Right lobe of liver (tissue), 6 donors: Measurements from ENCODE around the gene SPRED2. TPM values are rescaled to one million over a fixed set of nuclear protein-coding genes. Genes with fewer than 3 reads are reported as not detected.

Source experiments
- ATAC-seq, 4 donors: fragments of 200-7000 bp; cut with Tn5 transposase; one replicate each; pipeline ENCODE4 v1.9.1; 2020; ENCODE audit warnings: mild to moderate bottlenecking in 4 of 4, moderate library complexity in 4 of 4
- DNase-seq, 3 donors: peaks; one replicate each; pipeline ENCODE4 v3.0.0-alpha.2; 2020
- H3K27ac ChIP-seq, 3 donors: fragments of 200-600 bp; one replicate each; pipeline ENCODE4 v1.8.0; 2022
- H3K27me3 ChIP-seq, 2 donors: fragments of 200-600 bp; one replicate each; pipeline ENCODE4 v1.8.0; 2022
- H3K36me3 ChIP-seq, 4 donors: fragments of 200-600 bp; sonication (generic) in 1 of 4; one replicate each; pipeline versions ENCODE4 v1.5.1 to v1.8.0; 2017 to 2022; ENCODE audit warnings: control low read depth in 1 of 4
- H3K4me1 ChIP-seq, 4 donors: fragments of 200-600 bp; sonication (generic) in 1 of 4; one replicate each; pipeline versions ENCODE4 v1.5.1 to v1.8.0; 2017 to 2022; ENCODE audit warnings: control low read depth in 1 of 4
- H3K4me3 ChIP-seq, 3 donors: fragments of 200-600 bp; one replicate each; pipeline ENCODE4 v1.8.0; 2022
- H3K9me3 ChIP-seq, 4 donors: fragments of 200-600 bp; sonication (generic) in 1 of 4; one replicate each; pipeline versions ENCODE4 v1.5.1 to v1.8.0; 2017 to 2022; ENCODE audit warnings: control low read depth in 1 of 4
- CTCF ChIP-seq, 4 donors: fragments of 200-600 bp in 3 of 4; fragments of 450-650 bp in 1 of 4; IDR thresholded peaks; one replicate each; pipeline versions ENCODE4 v1.5.1 to v1.8.0; 2016 to 2022; ENCODE audit warnings: antibody characterized with exemption in 4 of 4, mild to moderate bottlenecking in 2 of 4
- POLR2A ChIP-seq: fragments of 450-650 bp; IDR thresholded peaks from one replicate; pipeline ENCODE4 v1.6.1; 2017; ENCODE audit warnings: antibody characterized with exemption, mild to moderate bottlenecking
- WGBS: methylation state at CpG from one replicate; pipeline ENCODE4 v1.1.6; 2018; ENCODE audit warnings: low coverage, low lambda C conversion rate; ENCODE audit not compliant: insufficient coverage; ENCODE audit errors: missing lambda C conversion rate; 5-methylcytosine and 5-hydroxymethylcytosine counted together
- intact Hi-C, 2 donors: fragments of 100-400 bp; cut with DNase I; formaldehyde crosslinking; loops; one replicate each; pipeline versions ENCODE4 v1.11.2 to v1.14.1; 2022
- total RNA-seq, 6 experiments: library from RNA; depleted of rRNA in 2 of 6; stranded (reverse); fragments of >200 nt in 2 of 6; fragmentation: NEBNext Ultra II Directional in 3 of 6; extraction: Animal tissue kit (Norgen Biotek cat#: 25700) in 3 of 6; gene quantifications; one replicate each; pipeline versions ENCODE4 v1.1.0 to v1.2.4, GENCODE V29; 2016 to 2023
- donor health status: DM: no; HTN: yes; CAD: no.
- donor health status: DM: no; HTN: no; CAD: no.
- donor health status: DM: no; HTN: no; CAD: no.
- donor health status: DM: no; HTN: yes; CAD: no.
- donor health status: DM: no; HTN: yes; CAD: no.

SPRED2 gene
- total RNA-seq, 6 experiments from 2014 or later, result 11.0 to 22.5 (median 15.2) TPM

- Histone ChIP-seq H3K9me3 (no peaks in the 10 kb centered on the region), H3K27me3 (no peaks in the 10 kb centered on the region), H3K4me3 (no peak overlapping the region), H3K36me3 (no peaks in the 10 kb centered on the region), H3K4me1 (no peaks in the 10 kb centered on the region), H3K27ac (no peak overlapping the region)
- intact Hi-C loops, result no loop called here
- DNase-seq, result no peak
- peak in 1 of 4 donors; percentile 53 for ATAC-seq
- no peak for TF ChIP-seq CTCF (IDR thresholded peaks at IDR 0.05)
- no peak for TF ChIP-seq POLR2A
- WGBS, result 78% methylated on average over 3 of the region's 3 CpGs
These were observed 18.0 kb upstream of the SPRED2 start for GRCh38 chr2:65450393-65450792.

- no peak for TF ChIP-seq CTCF (IDR thresholded peaks at IDR 0.05)
- TF ChIP-seq POLR2A, result no peak
- no peaks in the 10 kb centered on the region for H3K9me3 ChIP-seq
- H3K27me3 ChIP-seq, result no peaks in the 10 kb centered on the region
- H3K4me3 ChIP-seq, result no peak overlapping the region
- DNase-seq (no peak), ATAC-seq (no peak)
- H3K27ac ChIP-seq, result no peak overlapping the region
- no peaks in the 10 kb centered on the region for H3K4me1 ChIP-seq
- 93% methylated on average over 5 of the region's 5 CpGs for WGBS
- intact Hi-C loops, result no loop called here
- no peaks in the 10 kb centered on the region for H3K36me3 ChIP-seq
These were observed 11.2 kb upstream of the SPRED2 start for GRCh38 chr2:65443509-65444186.

- ATAC-seq (no peak), DNase-seq (no peak)
- Histone ChIP-seq H3K9me3 (no peaks in the 10 kb centered on the region), H3K4me3 (no peak overlapping the region), H3K27ac (no peak overlapping the region), H3K27me3 (no peaks in the 10 kb centered on the region), H3K4me1 (peaks cover 0 to under 1% (median 0%) of the 10 kb centered on the region in 4 donors), H3K36me3 (no peaks in the 10 kb centered on the region)
- intact Hi-C loops, result no loop called here
- 89% methylated on average over 4 of the region's 5 CpGs for WGBS
- TF ChIP-seq CTCF (IDR thresholded peaks at IDR 0.05) (no peak), POLR2A (no peak)
These were observed 10.1 kb upstream of the SPRED2 start for GRCh38 chr2:65442420-65443020.

- no peak for DNase-seq
- TF ChIP-seq POLR2A, result no peak
- H3K9me3 ChIP-seq, result no peaks in the 10 kb centered on the region
- no peak overlapping the region for H3K27ac ChIP-seq
- no peak overlapping the region for H3K4me3 ChIP-seq
- 100% methylated on average over 1 of the region's 2 CpGs for WGBS
- no peaks in the 10 kb centered on the region for H3K27me3 ChIP-seq
- no peaks in the 10 kb centered on the region for H3K36me3 ChIP-seq
- intact Hi-C loops, result loop anchor here in 1 of 2 donors (10.0 kb wide), 1 partner anchor 64 kb away; no protein-coding TSS in a partner anchor
- no peak for ATAC-seq
- peaks cover 0 to 12% (median 0%) of the 10 kb centered on the region in 4 donors for H3K4me1 ChIP-seq
These were observed 5.9 kb upstream of the SPRED2 start for GRCh38 chr2:65438137-65438899.
